DOHH2 (cell line): Measurements from ENCODE around the gene NUDT8.

Experiments
- H3F3A ChIP-seq: fragments of 200-600 bp; sonication (generic), shearing (Covaris generic); 2 replicates; pipeline ENCODE4 v1.6.0; 2016; ENCODE audit warnings: antibody characterized with exemption, mild to moderate bottlenecking; ENCODE audit not compliant: control insufficient read depth, insufficient read depth
- H3K27ac ChIP-seq: fragments of 200-600 bp; sonication (generic); 2 replicates; pipeline ENCODE4 v1.5.1; 2014; ENCODE audit warnings: low read depth, mild to moderate bottlenecking, low read length, moderate library complexity
- H3K27me3 ChIP-seq: fragments of 200-600 bp; sonication (generic); 2 replicates; pipeline ENCODE4 v1.6.1; 2014; ENCODE audit warnings: mild to moderate bottlenecking, low read length, mixed read lengths; ENCODE audit not compliant: control insufficient read depth
- H3K36me3 ChIP-seq: fragments of 200-600 bp; sonication (generic); 2 replicates; pipeline ENCODE4 v1.6.1; 2014; ENCODE audit warnings: mild to moderate bottlenecking, low read length, moderate library complexity, mixed read lengths; ENCODE audit not compliant: control insufficient read depth
- H3K4me1 ChIP-seq: fragments of 200-600 bp; sonication (generic); 2 replicates; pipeline ENCODE4 v1.6.1; 2014; ENCODE audit warnings: mild to moderate bottlenecking, low read length, mixed read lengths; ENCODE audit not compliant: control insufficient read depth
- H3K4me2 ChIP-seq: fragments of 200-600 bp; sonication (generic); 2 replicates; pipeline ENCODE4 v1.6.0; 2014; ENCODE audit warnings: mild to moderate bottlenecking, low read length, moderate library complexity
- H3K4me3 ChIP-seq: fragments of 200-600 bp; sonication (generic); 2 replicates; pipeline ENCODE4 v1.5.1; 2014; ENCODE audit warnings: mild to moderate bottlenecking, low read length, mixed read lengths
- H3K79me2 ChIP-seq: fragments of 200-600 bp; sonication (generic); 2 replicates; pipeline ENCODE4 v1.6.1; 2014; ENCODE audit warnings: mild to moderate bottlenecking, low read length, mixed read lengths; ENCODE audit not compliant: control insufficient read depth
- H3K9me2 ChIP-seq: fragments of 200-600 bp; sonication (generic); replicated peaks from 2 replicates; pipeline ENCODE4 v1.6.1; 2014; ENCODE audit warnings: mild to moderate bottlenecking, low read length, mixed read lengths; ENCODE audit not compliant: control insufficient read depth
- H3K9me3 ChIP-seq: fragments of 200-600 bp; sonication (generic); 2 replicates; pipeline ENCODE4 v1.6.1; 2014; ENCODE audit warnings: antibody characterized with exemption, low read length, mixed read lengths; ENCODE audit not compliant: control insufficient read depth, insufficient read depth
- H4K20me1 ChIP-seq: fragments of 200-600 bp; sonication (generic); 2 replicates; pipeline ENCODE4 v1.6.0; 2014; ENCODE audit warnings: low read depth, mild to moderate bottlenecking, antibody characterized with exemption, low read length, moderate library complexity; ENCODE audit not compliant: control insufficient read depth, insufficient read depth
- CTCF ChIP-seq: fragments of 200-600 bp; sonication (generic); IDR thresholded peaks from one replicate; pipeline ENCODE4 v1.5.1; 2014; ENCODE audit warnings: antibody characterized with exemption, mild to moderate bottlenecking, low read depth, low read length; ENCODE audit not compliant: poor library complexity, severe bottlenecking
- EZH2phosphoT487 ChIP-seq: fragments of 200-600 bp; sonication (generic); IDR thresholded peaks from 2 replicates; pipeline ENCODE4 v1.6.1; 2017; ENCODE audit warnings: borderline replicate concordance, mild to moderate bottlenecking, antibody characterized with exemption, low read length, moderate library complexity, mixed read lengths

Gene NUDT8

DNA sequence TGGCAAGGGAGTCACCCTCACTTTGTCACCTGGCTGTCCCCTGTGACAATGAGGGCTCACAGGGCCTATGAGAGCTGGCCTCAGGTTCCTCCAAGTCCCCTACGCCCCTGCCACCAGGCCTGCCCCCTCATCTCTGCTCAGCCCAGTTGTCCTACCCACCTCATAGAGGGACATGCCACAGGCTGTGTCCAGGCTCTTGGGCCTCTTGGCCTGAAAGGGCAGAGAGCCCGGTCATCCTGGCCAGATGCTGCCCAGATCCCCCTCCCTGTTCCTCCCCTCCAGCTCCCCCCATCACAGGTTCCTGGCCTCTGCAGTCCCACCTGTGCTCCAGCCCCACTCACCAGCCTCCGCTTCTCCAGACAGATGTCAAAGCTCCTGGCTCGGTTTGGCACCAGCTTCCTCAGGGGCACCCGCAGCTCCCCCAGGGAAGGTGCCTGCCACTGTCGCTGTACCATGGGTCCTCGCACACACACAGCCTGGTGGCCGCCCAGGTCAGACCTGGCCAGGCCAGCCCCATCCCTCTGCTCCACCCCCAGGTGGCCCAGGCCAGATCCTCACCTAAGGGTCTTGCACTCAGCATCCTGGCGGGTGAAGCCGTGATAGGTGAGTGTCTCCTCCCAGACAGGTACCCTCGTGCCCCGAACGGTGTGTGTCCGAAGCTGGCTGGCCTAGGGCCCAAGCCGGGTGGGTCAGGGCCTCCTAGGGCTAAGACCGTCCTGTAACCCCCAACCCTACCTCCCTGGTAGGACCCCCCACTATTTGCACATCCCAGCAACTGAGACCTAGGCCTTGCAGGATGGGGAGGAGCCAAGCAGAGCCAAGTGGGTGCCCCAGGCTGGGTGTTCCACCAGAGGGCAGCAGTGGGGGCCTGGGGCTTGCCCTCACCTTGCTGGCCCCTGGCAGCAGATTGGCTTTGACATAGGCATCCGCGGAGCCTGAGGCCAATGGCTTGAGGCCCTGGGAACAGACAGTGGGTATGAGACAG lies 14.7 kb downstream of the NUDT8 start:
- Histone ChIP-seq H3K9me3 (no peaks in the 10 kb centered on the region), H3F3A (peaks cover 8% of the 10 kb centered on the region), H3K4me3 (peak overlapping the region; percentile 61), H3K79me2 (no peaks in the 10 kb centered on the region), H3K36me3 (peaks cover 34% of the 10 kb centered on the region), H3K9me2 (no peaks in the 10 kb centered on the region), H3K4me1 (peaks cover 39% of the 10 kb centered on the region), H3K27me3 (peaks cover 3% of the 10 kb centered on the region), H3K4me2 (peak overlapping the region; percentile 79), H4K20me1 (no peaks in the 10 kb centered on the region), H3K27ac (peak overlapping the region; percentile 78)
- TF ChIP-seq EZH2phosphoT487 = no peak
- TF ChIP-seq CTCF = peak; percentile 80

DNA sequence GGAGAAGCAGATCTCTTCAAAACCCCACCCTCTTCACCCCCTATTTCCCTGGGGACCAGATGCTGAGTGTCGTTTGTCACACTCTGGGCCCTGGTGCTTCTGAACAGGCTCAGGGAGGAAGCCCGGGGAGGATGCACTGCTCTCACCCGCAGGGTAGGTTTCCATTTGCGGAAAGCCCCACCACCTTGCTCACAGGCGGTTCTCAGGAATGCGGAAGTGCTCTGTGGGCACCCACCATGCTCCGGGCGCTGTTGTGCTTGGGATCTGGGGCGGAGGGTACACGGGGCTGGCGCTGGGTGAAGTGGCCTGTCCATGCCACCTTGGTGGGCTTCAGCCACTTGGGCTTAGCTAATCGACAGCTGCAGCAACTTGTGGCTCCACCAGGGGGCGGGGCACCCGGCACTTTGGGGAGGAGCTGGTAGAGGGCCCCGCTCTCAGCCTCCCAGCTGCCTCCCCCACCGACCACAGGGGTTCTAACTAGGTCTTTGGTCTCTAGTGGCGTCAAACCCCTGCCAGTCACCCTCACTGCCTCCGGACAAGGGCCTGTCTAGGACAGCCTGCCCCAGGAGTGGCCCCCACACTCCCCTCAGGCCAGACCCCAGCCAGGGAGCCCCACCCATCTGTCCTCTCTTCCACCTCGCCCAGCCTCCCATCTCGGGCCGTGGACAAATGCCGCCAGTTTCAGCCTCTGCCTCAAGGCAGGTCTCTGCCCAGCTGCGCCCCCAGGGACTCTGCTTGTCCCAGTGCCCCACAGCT lies 15.6 kb downstream of the NUDT8 start:
- peaks cover 39% of the 10 kb centered on the region for H3K4me1 ChIP-seq
- H3K27ac ChIP-seq = peak overlapping the region; percentile 78
- peaks cover 40% of the 10 kb centered on the region for H3K36me3 ChIP-seq
- H3F3A ChIP-seq = peaks cover 8% of the 10 kb centered on the region
- H3K9me2 ChIP-seq = no peaks in the 10 kb centered on the region
- H3K9me3 ChIP-seq = no peaks in the 10 kb centered on the region
- peaks cover under 1% of the 10 kb centered on the region; the same call in 1 of the 2 replicates for H3K79me2 ChIP-seq
- peak overlapping the region; percentile 79 for H3K4me2 ChIP-seq
- no peaks in the 10 kb centered on the region for H4K20me1 ChIP-seq
- TF ChIP-seq CTCF (peak; percentile 69), EZH2phosphoT487 (no peak)
- peak overlapping the region; percentile 61 for H3K4me3 ChIP-seq
- peaks cover 3% of the 10 kb centered on the region for H3K27me3 ChIP-seq

DNA sequence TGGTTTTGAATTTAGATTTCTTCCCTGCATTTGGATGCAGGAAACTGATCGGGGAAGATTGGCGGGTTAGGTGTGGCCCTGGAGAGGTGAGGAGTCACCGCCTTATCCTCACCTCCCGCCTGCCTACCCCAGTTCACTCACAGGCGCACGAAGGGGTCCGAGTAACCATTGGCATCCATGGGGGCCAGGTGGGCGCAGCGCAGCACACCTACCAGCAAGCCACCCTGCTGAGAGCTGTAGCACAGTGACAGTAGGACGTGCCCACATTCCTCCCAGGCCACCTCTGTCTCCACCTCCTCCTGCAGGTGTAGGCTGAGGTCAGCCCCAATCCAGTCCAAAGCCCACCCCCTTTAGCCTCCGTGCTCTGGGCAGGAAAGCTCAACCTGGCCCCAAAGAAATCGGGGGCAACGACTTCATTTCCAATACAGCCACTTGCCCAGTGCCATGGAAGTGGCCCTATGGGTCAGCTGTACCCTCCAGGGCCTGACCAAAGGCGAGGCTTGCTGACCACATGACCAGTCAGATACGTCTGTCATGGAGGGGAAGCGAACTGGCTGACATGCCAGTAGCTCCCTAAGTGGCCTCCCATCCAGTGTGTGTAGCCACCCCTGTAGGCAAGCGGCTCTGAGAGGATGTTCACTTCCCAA lies 16.3 kb downstream of the NUDT8 start:
- peaks cover 3% of the 10 kb centered on the region for H3K27me3 ChIP-seq
- H4K20me1 ChIP-seq = no peaks in the 10 kb centered on the region
- peaks cover 8% of the 10 kb centered on the region for H3K79me2 ChIP-seq
- H3K9me2 ChIP-seq = no peaks in the 10 kb centered on the region
- peaks cover 41% of the 10 kb centered on the region for H3K4me1 ChIP-seq
- H3K27ac ChIP-seq = peak overlapping the region; percentile 78
- peaks cover 8% of the 10 kb centered on the region for H3F3A ChIP-seq
- H3K4me2 ChIP-seq = peak overlapping the region; percentile 79
- peak overlapping the region; percentile 61 for H3K4me3 ChIP-seq
- H3K36me3 ChIP-seq = peaks cover 47% of the 10 kb centered on the region
- H3K9me3 ChIP-seq = no peaks in the 10 kb centered on the region
- TF ChIP-seq EZH2phosphoT487 = no peak
- no peak for TF ChIP-seq CTCF
